HG03139 (cell line): ENCODE results near the gene RHBDD3.

ENCODE experiments used
- ATAC-seq: cut with Tn5 transposase; IDR thresholded peaks from one replicate; pipeline ENCODE4 v1.9.1; 2021; ENCODE audit not compliant: unreplicated experiment

RHBDD3 gene

DNA sequence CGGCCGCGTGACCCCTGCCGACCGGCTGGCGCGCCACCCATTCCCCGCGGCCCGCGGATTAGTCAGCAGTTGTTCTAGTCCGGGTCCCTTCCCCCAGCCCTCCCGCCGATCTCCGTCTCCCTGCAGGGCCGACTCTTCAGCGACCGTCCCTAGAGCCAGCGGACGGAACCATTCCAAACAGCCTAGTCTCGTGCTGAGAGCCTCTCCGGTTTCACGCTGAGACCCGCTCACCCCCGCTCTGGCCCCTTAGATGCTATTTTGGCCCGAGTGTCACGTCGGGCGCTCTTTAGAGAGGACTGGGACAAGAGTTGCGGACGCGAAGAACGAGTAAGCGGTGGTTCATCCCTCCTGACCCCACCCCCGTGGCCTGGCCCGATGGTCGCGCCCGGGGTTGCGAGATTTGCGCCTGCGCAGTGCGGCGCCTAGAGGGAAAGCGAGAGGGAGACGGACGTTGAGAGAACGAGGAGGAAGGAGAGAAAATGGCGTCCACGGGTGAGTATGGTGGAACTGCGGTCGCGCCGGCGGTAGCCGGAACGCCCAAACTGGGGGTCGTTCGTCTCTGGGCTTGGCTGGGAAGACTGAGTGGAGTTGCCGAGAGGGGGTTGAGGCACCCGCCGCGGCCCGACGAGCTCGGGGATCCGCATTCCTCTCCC, at the start of gene RHBDD3, which contains the start of gene EWSR1:
Gene RHBDD3, minus strand, starts transcription at position 124 of the 653 bp plus-strand sequence. CDS start 2,355 bp downstream, outside the sequence.
Gene EWSR1, plus strand, starts transcription at position 411 of the 653 bp plus-strand sequence. Its CDS starts 69 bp downstream, at position 480.
- peak; percentile 64 for ATAC-seq

DNA sequence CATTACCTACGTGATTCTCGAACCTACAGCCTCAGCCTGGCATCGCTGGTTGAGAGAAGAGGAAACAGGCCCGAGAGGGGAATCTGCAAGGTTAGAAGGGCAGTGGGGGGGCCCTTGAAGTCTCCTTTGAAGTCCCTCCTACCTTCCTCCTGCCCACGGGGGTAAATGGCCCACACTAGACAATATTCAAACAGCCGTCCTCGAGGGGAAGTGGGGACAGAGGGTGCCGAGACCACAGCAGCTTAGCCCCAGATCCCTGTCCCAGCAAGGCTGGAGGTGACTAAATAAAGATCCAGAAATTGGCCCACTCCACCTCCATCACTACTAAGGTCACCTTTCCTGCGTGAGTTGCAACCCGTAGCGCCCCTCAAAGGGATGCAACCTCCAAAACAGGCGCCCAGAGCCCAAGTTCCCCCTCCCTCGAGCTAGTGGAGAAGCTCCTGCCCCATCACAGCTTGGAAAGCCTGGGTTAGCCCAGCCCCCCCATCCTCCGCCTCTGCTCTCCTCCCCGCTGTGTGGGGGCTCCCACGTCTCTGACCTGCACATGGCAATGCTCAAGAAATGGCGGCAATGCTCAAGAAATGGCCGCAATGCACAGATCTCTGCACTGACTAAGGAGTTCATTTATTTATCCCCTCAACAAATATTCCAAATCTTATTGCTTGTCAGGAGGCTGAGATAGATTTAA, 48.5 kb upstream of the RHBDD3 start:
- ATAC-seq: no peak

DNA sequence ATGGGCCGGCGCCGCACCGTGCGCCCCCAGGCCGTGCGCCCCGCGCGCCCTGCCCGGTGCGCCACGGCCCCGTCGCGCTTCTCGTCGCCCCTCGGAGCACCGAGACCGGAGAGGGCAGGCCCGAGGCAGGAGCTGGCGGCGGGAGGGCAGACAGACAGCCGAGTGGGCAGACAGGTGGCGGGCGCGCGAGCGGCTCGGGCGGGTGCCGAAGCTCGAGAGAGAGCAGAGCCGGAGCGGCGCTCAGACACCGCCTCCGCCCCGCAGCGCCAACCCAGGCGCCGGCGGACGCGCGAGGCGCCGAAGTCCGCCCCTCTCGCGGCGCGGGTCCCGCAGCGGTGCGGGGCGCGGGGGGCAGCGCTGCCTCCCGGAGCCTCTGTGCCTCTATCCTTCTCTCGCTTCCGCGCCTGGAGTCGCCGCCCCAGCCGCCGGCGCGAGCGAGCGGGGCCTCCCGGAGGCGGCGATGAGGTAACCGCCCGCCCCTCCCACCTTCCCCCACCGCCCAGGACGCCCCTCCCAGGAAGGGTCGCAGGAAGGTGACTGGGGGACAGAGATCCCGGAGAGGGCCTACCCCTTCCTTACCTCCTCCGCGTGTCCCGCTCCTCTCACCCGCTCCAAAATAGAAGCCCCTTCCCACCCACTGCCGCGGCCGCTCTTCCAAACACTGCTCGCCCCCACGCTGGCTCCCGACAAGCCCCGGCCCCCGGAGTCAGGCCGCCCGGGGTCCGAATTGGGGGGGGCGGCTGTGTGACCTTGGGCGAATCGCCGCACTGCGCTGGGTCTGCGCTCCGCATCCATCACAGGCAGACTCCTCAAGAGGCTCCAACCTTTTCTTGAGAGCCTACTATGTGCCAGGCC, 47.7 kb upstream of the RHBDD3 start, which contains the start of gene RASL10A:
Gene RASL10A, minus strand, starts transcription at position 412 of the 855 bp plus-strand sequence. CDS start 451 bp downstream, outside the sequence.
- ATAC-seq: no peak

DNA sequence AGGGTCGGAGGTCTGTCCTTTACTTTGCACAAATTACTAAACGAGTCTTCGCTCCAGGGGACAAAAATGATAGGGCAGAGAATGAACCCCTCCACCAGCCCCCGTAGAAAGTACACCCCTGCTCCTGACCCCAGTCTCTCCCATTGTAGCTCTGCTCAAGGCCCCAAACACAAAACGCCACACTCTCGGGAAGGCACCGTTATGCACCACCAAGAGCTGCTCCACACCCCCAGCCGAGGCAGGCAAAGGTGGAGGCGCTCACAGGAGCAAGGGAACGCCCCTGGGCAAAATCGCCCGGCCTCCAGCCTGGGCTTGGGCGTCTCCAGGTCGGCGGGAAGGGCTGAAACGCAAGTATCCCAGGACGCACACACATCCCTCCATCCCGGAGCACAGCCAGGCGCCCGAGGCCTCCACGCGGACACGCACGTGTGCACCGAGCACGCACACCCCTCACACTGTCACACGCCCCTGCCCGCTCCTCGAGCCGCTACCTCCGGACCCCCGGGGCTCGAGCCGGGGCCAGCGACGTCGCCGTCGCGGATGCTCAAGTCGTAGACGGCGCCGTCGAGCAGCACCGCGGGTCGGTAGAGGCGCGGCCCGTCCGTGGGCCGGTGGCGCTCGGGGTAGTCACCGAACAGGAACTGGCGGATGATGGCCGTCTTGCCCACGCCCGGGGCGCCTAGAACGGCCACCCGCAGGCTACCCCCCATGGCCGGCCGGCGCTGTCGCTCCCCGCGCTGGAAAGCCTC, 46.9 kb upstream of the RHBDD3 start:
- no peak for ATAC-seq

DNA sequence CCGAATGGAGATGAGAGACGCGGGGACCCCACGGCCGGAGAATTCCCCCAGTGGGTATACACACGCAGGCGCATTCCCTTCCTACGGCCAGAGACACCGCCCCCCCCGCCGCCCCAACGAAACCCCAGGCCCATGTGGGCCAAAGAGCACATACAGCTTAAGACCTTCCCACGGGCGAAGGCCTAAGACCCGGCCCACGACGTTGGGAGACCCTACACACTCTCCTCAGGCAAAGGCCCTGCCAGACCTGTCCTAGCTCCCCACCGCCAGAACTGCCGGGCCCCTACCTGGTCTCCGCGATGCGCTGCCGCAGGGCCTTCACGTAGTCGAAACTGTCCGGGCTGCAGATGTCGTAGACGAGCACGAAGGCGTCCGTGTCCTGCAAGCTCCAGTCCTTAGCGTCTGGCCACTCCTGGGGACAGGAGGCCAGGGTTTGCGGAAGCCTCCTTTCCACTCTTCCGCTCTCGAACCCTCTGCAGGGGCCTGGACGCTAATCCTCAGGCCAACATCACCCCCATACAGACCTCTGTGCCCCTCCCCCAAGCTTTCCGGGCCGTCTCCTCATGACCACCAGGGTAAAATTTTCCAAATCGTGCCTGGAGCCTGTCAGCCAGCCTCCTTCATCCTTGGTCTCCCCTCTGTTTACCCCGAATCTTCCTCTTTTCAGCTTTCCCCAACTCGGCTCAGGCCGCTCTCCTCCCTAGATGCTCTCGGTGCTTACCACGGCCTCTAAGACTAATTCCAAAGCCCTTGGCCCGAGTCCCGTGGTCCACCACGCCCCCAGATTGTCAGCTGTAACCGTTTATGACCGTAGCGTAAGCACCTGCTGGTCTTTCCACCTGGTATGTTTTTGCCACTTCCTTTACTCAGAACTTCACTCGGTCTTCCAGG, 46.0 kb upstream of the RHBDD3 start:
- no peak for ATAC-seq

DNA sequence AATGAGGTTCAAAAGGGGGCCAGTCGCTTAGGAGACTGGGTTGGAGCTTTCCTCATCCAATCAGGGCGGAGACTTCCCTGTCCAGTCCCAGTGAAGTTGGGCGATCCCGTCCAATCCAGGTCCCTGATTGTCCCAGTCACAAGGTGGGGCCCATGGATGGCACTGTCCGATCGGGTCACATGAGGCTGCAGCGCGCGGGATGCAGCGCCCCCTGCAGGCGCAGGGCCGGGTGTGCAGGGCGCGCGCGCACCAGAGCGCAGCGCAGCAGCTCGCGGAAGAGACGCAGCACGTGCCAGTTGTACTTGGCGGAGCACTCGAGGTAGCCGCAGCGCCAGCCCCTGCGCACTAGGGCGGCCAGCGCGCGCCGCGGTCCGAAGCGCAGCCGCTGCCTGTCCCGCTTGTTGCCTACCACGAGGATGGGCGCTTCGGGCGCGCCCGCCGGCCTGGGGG, 45.4 kb upstream of the RHBDD3 start:
- ATAC-seq: no peak

DNA sequence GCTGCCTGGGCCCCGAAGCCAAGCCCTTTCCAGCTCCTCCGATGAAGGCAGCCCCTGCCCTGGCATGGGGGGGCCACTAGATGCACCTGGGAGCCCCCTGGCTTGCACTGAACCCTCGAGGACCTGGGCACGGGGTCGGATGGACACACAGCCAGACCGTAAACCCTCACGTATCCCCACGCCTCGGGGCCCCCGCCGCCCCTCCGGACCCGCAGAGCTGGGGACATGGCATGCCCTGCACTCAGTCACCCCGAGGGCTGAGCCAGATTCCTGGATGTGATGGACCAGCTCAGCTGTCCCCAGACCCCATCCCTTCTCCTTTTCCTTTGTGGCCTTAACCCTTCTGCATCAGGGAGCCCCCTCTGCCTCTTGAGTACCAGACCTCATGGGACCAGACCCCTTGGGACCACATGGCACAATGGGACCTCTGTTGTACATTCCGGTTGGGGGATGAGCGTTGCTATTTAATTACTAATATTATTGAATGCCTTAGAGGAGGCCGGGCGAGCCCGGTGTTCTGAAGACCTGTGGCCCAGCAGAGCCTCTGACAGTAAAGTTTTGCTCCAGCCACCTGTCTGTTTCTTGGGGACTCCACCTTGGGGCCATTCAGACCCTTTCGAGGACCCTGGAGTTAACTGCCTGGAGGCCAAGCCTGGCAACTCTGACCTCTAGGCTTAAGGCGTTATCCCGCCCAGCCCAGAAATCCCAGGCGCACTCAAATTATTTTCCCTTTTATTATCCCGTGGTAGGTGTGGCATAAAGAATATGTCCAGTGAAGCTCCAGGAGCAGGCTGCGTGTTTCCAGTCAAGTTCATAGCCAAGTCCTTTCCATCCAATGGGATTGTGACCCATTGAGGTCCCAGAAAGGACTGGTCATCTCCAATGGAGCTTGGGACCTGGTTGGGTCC, 44.7 kb upstream of the RHBDD3 start:
- no peak for ATAC-seq

DNA sequence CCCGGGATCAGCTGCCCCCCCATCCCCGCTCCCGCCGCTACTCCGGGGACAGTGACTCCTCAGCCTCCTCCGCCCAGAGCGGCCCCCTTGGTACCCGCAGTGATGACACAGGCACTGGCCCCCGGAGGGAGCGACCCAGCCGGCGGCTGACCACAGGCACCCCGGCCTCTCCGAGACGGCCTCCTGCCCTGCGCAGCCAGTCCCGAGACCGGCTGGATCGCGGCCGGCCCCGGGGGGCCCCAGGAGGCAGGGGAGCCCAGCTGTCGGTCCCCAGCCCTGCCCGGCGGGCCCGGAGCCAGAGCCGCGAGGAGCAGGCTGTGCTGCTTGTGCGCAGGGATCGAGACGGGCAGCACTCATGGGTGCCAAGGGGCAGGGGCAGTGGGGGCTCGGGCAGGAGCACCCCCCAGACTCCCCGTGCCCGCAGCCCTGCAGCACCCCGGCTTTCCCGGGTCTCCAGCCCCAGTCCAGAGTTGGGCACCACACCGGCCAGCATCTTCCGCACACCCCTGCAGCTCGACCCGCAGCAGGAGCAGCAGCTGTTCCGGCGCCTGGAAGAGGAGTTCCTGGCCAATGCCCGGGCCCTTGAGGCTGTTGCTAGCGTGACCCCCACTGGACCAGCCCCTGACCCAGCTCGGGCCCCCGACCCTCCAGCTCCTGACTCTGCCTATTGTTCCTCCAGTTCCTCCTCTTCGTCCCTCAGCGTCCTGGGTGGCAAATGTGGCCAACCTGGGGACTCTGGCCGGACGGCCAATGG, 43.9 kb upstream of the RHBDD3 start:
- ATAC-seq: no peak

DNA sequence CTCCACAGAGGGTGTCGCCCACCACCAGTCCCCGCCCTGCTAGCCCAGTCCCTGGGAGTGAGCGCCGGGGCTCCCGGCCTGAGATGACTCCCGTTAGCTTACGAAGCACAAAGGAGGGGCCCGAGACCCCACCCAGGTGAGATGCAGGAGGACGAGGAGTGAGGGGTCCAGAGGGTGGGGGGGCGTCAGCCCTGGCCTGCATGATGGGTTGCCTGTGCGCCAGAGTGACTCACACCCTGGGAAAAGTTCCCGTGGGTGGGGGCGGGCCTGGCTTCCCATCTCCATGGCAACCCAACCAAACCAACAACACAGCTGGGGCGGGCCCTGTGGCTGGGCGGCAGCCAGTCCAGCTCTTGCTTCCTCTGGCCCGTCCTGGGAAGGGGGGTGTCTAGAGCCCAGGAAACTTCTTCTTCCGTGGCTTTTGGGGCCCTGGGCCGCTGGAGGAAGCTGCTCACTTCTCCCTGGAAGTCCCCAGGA, 43.1 kb upstream of the RHBDD3 start:
- no peak for ATAC-seq

DNA sequence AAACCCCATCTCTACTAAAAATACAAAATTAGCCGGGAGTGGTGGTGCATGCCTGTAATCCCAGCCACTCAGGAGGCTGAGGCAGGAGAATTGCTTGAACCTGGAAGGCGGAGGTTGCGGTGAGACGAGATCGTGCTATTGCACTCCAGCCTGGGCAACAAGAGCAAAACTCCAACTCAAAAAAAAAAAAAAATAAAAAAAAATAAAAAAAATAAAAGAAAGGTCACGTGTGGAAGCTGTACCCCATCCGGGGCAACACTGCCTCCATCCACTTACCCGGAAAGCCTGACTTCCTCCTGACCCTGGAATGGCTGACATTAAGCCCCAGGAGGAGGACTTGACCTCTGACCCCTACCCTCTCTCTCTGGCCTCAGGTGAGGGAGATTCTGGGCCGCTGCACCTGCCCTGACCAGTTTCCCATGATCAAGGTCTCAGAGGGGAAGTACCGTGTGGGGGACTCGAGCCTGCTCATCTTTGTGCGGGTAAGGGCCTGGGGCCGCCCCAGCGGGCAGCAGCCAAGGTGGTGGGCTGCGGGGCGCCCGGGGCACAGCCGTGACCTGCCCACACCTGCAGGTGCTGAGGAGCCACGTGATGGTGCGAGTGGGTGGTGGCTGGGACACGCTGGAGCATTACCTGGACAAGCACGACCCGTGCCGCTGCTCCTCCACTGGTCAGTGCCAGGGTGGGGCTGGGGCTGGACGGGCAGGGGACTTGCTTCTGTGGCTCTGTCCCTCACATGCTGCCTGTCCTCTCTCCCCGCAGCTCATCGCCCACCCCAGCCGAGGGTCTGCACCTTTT, 42.5 kb upstream of the RHBDD3 start:
- ATAC-seq: no peak

DNA sequence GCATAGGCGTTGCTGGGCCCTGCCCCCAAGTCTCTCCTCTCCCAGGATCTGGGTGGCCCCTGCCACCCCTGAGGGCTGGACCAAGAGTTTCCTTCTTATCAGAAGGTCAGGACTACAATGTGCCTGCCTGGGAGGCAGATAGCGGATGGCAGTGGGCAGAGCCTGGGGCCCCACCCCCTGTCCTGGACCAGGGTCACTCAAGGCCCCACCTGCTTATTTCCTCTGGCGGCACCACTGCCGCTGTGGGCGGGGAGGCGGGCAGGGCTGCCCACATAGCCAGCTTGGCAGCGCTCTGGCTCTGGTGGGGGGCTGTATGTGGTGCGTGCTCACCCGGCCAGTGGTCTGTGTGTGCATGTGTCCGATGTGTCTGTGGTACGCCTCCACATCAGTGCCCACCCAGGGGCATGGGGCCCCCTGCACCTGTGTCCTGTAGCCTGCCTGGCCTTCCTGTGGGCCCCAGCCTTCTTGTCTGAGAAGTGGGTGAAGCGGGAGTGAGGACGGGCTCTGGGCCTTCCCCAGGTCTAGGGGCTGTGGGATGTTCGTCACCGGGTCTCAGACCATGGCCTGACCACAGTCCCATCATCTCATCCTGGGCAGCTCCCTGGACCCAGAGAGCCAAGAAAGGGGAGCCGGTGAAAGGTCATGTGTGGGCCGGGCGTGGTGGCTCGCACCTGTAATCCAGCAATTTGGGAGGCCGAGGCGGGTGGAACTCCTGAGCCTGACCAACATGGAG, 41.7 kb upstream of the RHBDD3 start:
- no peak for ATAC-seq

DNA sequence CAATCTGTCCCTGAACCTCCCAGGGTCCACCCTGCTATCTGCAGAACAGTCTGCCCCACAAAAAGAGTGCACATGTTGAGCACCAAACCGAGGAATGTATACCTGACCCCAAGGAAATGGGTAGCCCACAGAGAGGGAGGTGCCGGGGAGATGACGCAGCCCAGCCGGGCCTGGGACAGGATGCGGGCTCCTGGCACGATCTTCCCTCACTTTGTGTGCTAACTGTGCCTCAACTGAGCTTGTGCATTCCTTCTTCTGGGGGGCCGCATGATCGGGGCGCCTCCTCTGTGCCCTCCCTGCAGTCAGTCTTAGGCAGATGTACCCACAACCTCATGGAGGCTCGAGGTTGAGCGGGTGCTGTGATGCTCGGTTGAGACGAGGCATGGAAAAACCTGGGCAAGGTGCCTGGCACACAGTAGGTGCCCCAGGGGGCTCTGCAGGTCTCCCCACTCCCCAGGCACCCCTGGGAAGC, 41.0 kb upstream of the RHBDD3 start:
- ATAC-seq: no peak

DNA sequence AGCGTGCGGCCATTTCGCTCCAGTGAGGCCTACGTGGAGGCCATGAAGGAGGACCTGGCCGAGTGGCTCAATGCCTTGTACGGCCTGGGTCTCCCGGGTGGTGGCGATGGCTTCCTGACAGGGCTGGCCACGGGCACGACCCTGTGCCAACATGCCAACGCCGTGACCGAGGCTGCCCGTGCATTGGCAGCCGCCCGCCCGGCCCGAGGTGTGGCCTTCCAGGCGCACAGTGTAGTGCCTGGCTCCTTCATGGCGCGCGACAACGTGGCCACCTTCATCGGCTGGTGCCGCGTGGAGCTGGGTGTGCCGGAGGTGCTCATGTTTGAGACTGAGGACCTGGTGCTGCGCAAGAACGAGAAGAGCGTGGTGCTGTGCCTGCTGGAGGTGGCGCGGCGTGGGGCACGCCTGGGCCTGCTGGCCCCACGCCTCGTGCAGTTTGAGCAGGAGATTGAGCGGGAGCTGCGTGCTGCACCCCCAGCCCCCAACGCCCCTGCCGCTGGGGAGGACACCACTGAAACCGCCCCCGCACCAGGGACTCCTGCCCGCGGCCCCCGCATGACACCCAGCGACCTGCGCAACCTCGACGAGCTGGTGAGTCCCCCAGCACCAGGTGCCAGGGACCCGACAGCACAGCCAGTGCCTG, 40.5 kb upstream of the RHBDD3 start:
- no peak for ATAC-seq

DNA sequence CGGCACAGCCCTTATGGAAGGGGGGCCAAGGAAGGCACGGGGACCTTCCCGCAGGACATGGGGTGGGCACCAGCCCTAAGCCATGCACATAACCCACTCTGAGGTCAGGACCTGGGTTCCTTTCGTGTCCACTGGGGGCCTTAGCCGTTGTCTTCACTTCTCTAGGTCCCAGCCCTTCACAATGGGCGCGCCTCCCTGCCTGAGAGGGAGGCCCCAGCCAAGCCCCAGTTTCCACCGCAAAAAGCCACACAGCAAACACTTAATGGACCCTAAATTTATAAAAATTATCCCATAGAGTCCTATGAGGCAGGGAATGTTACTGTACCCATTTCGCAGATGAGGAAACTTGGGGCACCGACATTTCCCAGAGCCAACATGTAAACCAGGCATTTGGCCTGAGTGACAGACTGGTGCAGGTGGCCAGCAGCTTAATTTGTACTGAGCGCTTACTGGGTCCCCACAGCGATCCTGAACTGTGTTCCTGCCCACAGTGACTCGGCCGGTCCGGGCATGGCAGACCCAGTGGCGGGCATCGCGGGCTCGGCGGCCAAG, 39.9 kb upstream of the RHBDD3 start:
- ATAC-seq: no peak

DNA sequence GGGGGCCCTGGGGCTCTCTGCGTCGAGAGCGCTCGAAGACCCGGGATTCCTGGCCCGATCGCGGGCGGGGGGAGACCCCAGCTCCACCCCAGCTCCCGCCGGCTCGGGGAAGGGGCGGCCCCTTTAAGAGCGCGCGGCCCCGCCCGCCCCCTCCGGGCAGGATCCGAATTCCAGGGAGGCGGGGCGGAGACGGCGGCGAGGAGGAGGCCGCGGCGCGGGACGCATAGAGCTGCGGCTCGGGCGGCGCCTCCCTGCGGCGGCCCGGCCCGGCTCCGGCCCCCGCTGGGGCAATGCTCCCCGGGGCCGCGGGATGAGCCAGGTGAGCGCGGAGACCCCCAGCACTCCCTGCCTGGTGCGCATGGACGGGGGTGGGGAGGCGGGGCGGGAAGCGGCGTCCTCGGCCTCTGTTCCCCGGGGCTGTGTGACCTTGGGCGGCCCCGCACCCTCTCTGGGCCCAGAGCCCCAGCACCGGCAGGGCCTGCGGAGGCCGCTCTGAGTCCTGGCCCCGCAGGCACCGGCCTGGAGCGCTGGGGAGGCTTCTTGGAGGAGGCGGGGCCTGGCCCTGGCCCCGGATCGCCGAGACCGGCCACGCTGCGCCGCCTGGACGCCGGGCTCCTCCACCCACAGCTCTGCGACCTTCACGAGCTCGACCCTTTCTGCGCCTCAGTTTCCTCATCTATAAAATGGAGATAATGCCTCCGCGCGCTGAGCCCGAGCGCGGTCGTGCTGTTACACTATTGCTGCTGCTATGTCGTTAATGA, 39.2 kb upstream of the RHBDD3 start:
- ATAC-seq: no peak
